NCI-H460 (cell line): ENCODE results near the gene ARID3C. TPM values are rescaled to one million over a fixed set of nuclear protein-coding genes. Genes with fewer than 3 reads are reported as not detected.

ENCODE experiments used
- DNase-seq: peaks from one replicate; pipeline ENCODE4 v3.0.0-alpha.2; 2016; ENCODE audit warnings: low read depth; ENCODE audit errors: extremely low read depth
- small RNA-seq, 2 experiments: library from RNA; depleted of rRNA; stranded (forward); fragments of <200 nt; gene quantifications; one replicate each; pipeline ENCODE3, GENCODE V24; 2014
- total RNA-seq: library from RNA; depleted of rRNA; stranded (reverse); fragments of >200 nt; shearing (Covaris generic); gene quantifications from 2 replicates; pipeline ENCODE4 v1.2.3, GENCODE V29; 2014; rRNA removed

ARID3C gene
- total RNA-seq, 1 experiment from 2014 or later = not detected

DNA sequence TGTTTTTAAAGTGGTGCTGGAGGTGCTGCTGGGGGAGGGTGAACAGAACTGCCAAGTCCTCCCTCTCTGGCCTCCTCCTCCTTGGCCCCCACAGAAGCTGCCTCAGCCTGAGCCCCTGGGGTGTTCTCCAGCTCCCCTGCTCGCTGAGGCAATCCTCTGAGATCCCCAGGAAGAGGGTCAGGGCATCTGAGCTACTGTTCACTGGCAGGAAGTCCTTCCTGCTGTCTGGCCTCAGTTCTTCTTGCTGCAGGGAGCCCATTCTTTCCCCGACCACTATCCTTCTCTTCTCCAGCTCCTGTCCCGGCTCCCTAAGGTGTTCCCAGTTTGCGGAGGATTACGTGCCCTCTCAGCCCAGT, 49.1 kb downstream of the ARID3C start:
- no peak for DNase-seq

DNA sequence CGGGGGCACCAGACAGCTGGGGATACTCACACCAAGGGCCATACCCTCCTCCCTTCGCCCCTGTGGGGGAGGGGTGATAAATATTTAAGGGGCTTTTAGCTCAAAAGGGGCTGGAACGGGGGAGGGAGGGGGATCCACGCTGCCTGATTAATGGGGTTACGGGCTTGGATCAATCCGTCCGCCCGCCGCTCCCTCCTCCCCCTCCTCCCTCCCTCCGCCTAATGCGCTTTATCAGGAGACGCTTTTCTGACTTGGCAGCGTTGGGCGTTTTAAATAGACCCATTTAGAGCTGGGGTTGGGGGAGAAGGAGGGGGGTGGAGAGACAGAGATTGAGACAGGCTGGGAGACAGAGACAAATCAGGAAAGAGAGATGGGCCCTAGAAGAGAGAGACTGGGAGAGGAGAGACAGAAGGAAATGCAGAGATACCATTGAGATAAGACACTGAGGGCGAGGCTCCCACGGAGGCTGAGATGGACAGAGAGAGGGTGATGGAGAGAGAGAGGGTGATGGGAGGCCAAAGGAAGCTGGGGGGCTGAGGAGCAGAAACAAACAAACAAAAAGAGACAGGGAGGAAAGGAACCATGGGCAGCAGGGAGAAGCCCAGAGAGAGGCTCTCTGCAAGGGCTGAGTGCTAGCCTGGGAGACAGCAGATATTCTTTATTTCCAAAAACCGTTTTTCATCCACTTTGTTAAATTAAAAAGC, 49.6 kb downstream of the ARID3C start:
- no peak for DNase-seq

- DNase-seq = no peak
Measured at GRCh38 chr9:34578241-34579103, 50.4 kb downstream of the ARID3C start.

GRCh38 chr9:34577400-34578240, 51.2 kb downstream of the ARID3C start:
- DNase-seq = no peak

DNA sequence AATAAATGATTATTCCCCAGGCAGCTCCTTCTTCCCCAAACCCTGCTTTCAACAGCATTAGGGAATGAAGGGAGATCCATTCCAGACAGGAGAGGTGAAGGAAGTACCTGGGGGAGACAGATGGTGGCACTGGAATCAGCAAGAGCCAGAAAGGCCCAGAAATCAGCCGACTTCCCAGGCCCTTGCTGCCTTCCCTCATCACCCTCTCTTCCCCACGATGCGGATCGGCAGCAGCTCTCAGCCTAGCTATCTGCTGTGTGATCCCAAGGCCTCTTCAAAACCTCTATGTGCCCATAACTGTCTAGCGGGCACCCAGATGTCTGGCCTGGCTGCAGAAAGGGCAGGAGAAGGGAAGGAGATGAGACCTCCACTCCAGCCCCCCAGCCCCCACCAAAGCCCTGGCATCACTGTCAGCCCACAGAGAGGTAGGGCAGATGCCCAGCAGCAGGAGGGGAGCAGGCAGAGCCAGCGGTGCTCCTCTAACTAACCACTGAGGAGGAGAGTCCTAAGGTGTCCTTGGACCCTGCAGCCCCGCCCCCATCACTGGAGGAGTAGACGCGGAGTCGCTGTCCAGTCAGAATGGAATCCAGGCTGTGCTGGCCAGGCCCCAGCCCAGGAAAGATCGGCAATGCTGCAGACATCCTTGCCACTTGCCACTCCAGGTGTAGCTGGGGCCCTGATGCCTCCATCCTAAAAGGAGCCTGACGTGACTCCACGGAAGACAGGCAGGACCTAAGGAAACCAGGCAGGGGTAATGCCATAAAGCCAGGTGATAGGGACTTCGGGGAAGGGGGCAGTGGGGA, 52.1 kb downstream of the ARID3C start:
- no peak for DNase-seq

- DNase-seq = no peak
Measured at GRCh38 chr9:34575862-34576596, 52.8 kb downstream of the ARID3C start.

DNA sequence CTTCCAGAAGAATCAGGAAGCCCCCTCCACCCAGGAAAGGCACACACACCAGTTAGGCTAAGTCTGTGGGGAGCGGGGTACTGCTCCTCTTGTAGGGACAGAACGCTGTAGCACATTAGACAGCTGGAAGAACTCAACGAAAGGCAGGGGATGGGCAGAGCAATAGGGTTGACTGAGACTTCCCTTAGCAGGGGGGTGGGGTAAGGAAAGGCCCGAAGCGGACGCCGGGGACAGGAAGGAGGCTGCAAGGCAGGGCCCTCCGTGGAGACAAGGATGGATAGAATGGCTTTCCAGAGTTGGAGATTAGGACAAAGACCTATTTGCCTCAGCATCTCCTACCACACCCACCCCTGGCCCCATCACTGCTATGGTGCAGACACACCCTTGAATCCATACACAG, 53.6 kb downstream of the ARID3C start:
- no peak for DNase-seq

- no peak for DNase-seq
Measured at GRCh38 chr9:34574571-34574970, 54.3 kb downstream of the ARID3C start.

GRCh38 chr9:34573599-34574325, 55.1 kb downstream of the ARID3C start:
- no peak for DNase-seq

GRCh38 chr9:34572628-34573027, 56.2 kb downstream of the ARID3C start:
- no peak for DNase-seq

DNA sequence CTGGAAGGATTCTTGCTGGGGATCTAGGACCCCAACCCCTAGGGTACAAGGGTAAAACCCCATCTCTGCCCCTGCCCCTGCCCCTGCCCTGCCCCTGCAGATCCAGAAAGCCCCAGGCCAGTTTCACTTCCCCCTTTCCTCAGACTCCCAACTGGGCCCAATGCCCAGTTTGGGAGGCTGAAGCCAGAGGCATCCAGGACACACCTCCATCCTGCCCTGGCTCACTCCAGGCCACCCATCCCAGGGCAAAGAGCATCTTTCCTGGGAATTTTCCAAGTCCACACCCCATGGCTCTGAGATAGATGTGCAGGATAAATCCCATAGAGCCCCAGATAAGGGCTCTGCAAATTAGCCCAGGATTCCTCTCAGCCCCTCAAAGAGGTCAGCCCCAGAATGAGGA, 56.8 kb downstream of the ARID3C start:
- no peak for DNase-seq

DNA sequence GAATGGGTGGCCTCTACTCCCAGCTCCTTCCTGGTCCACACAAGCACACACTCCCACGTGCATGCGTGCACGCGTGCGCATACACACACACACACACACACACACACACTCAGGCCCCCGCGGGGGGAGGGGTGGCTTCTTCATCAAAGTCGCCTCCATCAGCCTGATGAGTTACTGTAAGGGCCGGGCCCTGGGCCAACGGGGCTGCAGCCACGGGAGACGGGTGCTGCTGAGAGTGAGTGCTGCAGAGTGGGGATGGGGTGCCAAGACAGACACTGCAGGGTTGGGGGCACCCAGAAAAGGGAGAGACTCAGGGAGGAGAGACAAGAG, 57.4 kb downstream of the ARID3C start:
- DNase-seq = no peak

Small RNA genes within 50 kb of the gene (small RNA-seq; reads per million reads assigned to genes)
- 0 reads per million in 2 experiments for gene CCL27

Other genes starting within 250 kb of the ARID3C start
- 7.7 and 9.3 TPM in 2 replicates for gene FAM219A, start 170.5 kb downstream of the ARID3C start, total RNA-seq
- gene DNAI1, start 170.3 kb downstream of the ARID3C start, total RNA-seq = 0.25 TPM in 1 of 2 replicates, not detected in the other
- not detected in 2 replicates for gene ENHO, start 106.1 kb downstream of the ARID3C start, total RNA-seq
- gene CNTFR, start 39.3 kb downstream of the ARID3C start, total RNA-seq = 0.17 TPM in 1 of 2 replicates, not detected in the other
- gene RPP25L, start 17.0 kb downstream of the ARID3C start, total RNA-seq = 27.3 and 40.0 TPM in 2 replicates
- 32.3 and 41.3 TPM in 2 replicates for gene DCTN3, start 8.6 kb downstream of the ARID3C start, total RNA-seq
- 80.3 and 83.5 TPM in 2 replicates for gene SIGMAR1, start 8.7 kb upstream of the ARID3C start, total RNA-seq
- 14.0 and 16.0 TPM in 2 replicates for gene GALT, start 17.6 kb upstream of the ARID3C start, total RNA-seq
- gene IL11RA, start 23.1 kb upstream of the ARID3C start, total RNA-seq = 2.2 and 3.3 TPM in 2 replicates
- 0.47 TPM in 1 of 2 replicates, not detected in the other for gene CCL27, start 33.6 kb upstream of the ARID3C start, total RNA-seq
- gene CCL19, start 62.2 kb upstream of the ARID3C start, total RNA-seq = not detected in 2 replicates
- not detected in 2 replicates for gene CCL21, start 81.1 kb upstream of the ARID3C start, total RNA-seq